Activated CD8-positive, alpha-beta memory T cell treated with anti-CD3 and anti-CD28 coated beads for 36 hours (primary cell): ENCODE results near the gene TRRAP. TPM values are rescaled to one million over a fixed set of nuclear protein-coding genes. Genes with fewer than 3 reads are reported as not detected.

Source experiments
- CTCF ChIA-PET: fragments of 350-600 bp; sonication (Branson Sonifier 250); formaldehyde crosslinking; loops from one replicate; lab custom pipeline; 2021; ENCODE audit warnings: antibody characterized with exemption; lab: Charles Lee
- POLR2A ChIA-PET: fragments of 350-600 bp; sonication (Branson Sonifier 250); formaldehyde crosslinking; loops from one replicate; lab custom pipeline; 2021; ENCODE audit warnings: antibody characterized with exemption; lab: Charles Lee
- total RNA-seq, 2 experiments: library from RNA; stranded (reverse); gene quantifications; one replicate each; pipeline ENCODE4 v1.2.3, GENCODE V29; 2021

TRRAP gene
- total RNA-seq, 2 experiments from 2014 or later, result 47.8 to 49.0 TPM

DNA sequence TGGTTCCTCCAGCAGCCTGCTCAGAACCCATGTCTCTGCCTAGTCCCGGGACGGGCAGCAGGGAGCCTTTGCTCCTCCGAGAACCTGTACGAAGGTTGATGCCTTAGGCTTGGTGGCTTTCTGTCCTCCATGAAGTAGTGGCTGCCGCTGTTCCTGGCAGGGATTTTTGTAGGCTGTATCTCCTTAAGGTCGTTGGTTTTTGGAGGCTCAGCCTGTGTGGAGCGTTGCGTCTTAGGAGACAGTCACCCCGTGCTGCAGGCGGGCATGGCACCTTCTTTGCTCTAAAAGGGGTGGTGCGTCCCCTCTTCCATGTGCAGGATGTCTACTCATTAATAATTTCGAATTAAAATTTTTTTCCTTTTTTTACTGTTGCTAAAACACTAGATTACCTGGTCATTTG is 92.5 kb downstream of the TRRAP start:
- ChIA-PET POLR2A (no interaction called here), CTCF (no interaction called here)

DNA sequence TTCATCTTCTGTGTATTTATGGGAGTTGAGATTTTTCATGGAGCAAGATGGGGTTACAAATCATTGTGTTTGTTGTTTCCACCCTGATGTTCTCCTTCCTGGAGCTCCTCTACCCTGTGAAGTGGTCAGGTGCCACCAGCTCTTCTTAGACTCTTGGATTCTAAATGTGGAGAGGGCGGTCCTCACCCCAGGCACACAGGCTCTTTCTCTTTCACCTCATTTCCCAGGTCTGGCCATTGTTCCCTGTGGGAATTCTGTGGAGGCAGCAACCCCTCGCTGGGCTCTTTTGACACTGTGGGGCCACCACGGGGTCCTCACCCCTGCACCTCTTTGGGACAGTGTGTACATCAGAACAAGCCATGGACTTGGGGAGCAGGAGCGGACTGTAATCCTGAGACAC is 95.9 kb downstream of the TRRAP start:
- POLR2A ChIA-PET, result no interaction called here
- CTCF ChIA-PET, result no interaction called here

DNA sequence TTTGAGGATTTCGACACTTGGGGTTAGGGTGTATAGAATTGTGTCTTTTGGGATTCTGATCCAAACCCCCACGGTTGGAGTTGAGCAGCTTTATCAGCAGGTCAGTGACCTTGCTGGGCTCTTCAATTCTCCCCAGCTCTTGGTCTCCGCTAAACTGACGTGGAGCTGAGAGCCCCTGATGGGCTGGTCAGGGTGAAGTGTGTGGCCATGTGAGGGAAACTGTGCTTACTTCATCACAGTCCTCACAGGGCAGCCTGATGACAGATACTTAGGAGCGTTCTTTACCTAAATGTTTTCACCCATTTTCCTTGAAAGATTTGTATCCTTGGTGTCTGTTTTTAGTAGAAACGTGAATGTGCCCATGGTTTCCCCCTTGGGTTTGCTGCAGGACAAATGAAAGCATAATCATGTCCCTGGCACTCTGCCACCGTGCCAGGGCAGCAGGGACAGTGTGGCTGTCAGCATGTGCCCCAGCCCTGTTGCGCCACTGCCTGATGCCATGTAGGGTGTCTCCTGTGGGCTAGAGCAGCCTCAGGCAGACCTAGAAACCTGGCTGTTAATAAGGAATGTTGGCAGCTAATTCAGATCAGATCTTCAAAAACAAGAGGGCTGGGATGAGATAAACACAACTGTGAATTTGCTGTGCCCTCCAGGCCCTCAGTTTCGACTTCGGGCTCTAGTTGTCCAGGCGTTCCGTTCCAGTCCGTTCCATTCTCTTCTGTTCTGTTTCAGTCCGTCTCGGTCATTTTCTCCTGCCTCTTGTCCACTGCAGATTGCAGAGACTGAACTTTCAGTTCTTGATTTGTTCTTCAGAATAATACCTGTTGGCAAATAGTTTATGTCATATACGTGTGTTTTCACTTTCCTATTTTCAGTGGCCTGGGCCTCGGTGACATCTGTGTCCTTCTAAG is 96.8 kb downstream of the TRRAP start:
- ChIA-PET CTCF (no interaction called here), POLR2A (no interaction called here)

DNA sequence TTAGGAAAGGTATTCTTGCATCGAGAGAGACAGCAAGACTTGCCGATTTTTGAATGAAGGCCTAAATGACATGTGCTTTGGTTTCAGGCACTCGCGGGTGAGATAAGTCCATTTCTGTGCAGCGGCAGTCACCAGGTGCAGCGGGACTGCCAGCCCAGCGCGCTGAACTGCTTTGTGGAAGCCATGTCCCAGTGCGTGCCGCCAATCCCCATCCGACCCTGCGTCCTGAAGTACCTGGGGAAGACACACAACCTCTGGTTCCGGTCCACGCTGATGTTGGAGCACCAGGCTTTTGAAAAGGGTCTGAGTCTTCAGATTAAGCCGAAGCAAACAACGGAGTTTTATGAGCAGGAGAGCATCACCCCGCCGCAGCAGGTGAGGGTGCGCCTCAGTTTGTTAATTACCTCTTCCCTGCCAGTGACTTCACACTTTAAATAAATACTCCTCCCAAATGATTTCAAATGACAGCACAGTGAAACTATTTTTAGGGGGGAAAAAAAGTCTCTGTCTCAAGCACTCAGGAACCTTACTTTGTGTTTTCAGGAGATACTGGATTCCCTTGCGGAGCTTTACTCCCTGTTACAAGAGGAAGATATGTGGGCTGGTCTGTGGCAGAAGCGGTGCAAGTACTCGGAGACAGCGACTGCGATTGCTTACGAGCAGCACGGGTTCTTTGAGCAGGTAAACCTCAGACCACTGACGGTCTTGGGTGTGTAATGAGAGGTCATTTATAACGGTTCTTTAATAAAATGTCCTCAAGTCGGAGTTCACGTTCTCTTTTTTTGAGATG is 98.3 kb downstream of the TRRAP start:
- POLR2A ChIA-PET, result no interaction called here

DNA sequence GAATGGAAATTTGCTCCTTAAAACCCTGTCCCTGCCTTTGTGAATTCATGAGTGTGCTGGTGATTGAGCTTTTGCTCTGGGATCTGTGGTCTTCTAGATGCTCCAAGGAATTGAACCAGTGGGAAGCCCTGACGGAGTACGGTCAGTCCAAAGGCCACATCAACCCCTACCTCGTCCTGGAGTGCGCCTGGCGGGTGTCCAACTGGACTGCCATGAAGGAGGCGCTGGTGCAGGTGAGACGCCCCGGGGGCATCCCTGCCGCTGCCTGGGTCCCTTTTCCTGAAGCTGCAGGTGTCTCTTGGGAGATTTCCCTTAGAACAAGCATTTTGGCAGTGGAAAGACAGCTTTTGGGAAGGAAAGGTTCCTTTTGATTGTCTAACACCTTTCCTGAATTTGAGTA is 100.3 kb downstream of the TRRAP start:
- ChIA-PET CTCF (no interaction called here), POLR2A (no interaction called here)

More for the DNA sequence above, 98.3 kb downstream of the TRRAP start:
- CTCF ChIA-PET, result no interaction called here

DNA sequence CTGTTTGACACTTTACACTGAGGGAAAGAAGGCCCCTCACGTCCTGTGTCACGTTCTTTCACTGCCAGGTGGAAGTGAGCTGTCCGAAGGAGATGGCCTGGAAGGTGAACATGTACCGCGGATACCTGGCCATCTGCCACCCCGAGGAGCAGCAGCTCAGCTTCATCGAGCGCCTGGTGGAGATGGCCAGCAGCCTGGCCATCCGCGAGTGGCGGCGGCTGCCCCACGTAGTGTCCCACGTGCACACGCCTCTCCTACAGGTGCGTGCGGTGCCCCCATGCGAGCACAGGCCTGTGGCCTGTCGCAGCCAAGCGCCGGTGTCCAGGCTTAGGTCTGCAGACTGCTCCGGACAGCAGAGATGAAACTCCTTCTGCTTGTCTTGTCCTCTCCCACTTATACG is 103.4 kb downstream of the TRRAP start:
- CTCF ChIA-PET, result no interaction called here
- POLR2A ChIA-PET, result no interaction called here

DNA sequence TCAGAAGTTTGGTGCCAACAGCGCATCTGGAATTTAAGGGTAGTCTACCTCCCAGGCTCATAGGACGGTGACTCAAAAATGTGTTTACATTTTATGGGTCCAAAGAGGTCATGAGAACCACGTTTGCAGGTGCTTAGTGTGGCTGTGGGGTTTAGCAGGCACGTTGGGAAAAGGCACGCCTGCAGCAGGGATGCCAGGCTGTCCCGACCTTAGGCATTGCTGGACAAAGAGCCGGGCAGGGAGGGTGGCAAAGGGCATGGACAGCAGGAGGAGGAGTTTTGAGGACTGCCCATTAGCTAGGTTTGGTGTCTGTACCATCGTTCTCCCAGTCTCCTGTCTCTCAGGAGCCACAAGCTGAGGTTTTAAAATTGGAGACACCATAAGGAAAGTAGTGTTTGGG is 104.4 kb downstream of the TRRAP start:
- ChIA-PET POLR2A (no interaction called here), CTCF (no interaction called here)

GRCh38 chr7:98984126-98984525 is 105.8 kb downstream of the TRRAP start:
- ChIA-PET POLR2A (no interaction called here), CTCF (no interaction called here)

GRCh38 chr7:98985406-98985805 is 107.1 kb downstream of the TRRAP start:
- ChIA-PET POLR2A (no interaction called here), CTCF (no interaction called here)

GRCh38 chr7:98985945-98986344 is 107.6 kb downstream of the TRRAP start:
- CTCF ChIA-PET, result no interaction called here

DNA sequence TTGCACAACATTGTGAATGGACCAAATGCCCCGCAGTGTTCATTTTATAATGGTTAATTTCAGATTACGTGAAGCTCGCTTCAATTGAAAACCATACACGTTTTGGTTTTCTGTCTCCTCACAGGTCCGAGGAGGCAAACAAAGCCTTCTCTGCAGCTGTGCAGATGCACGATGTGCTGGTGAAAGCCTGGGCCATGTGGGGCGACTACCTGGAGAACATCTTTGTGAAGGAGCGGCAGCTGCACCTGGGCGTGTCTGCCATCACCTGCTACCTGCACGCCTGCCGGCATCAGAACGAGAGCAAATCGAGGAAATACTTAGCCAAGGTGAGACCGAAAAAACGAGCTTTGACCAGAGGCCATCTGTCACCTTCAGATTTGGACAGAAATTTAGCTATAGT is 110.3 kb downstream of the TRRAP start:
- CTCF ChIA-PET, result interaction anchor here (0.5 kb wide), 1 partner anchor 1461 kb away, joined by 3 read pairs; no protein-coding TSS in a partner anchor
- POLR2A ChIA-PET, result interaction anchor here (0.6 kb wide), 1 partner anchor 1089 kb away, joined by 3 read pairs; no protein-coding TSS in a partner anchor

More at GRCh38 chr7:98985945-98986344, 107.6 kb downstream of the TRRAP start:
- POLR2A ChIA-PET, result no interaction called here

DNA sequence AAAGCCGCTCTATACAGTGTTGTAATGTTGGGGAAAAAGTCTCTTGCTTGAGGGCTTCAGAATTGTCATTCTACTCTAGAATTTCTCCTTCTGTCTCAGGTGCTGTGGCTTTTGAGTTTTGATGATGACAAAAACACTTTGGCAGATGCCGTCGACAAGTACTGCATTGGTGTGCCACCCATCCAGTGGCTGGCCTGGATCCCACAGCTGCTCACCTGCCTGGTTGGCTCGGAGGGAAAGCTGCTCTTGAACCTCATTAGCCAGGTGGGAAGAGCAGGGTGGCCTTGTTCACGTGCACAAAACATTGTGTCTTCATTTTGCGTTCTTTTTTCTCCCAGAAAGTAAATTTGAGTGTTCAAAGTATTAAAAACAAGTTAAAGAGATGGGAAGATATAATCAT is 112.0 kb downstream of the TRRAP start:
- POLR2A ChIA-PET, result no interaction called here
- CTCF ChIA-PET, result no interaction called here

- ChIA-PET CTCF (no interaction called here), POLR2A (no interaction called here)
Measured at GRCh38 chr7:98991141-98991540, 112.8 kb downstream of the TRRAP start.

DNA sequence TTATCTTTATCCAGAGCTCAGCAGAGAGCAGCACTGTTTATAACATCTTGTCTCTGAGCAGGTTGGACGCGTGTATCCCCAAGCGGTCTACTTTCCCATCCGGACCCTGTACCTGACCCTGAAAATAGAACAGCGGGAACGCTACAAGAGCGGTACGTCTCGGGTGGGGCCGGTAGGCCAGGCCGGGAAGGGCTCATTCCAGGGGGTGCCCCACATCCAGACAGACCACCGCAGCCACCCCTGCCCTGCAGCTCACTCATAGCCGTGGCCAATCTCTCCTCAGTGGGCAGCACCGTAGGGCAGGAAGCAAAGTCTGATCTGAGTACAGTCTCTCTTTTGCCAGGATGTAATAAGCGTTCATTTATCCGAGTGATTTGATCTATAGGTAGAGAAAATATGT is 113.7 kb downstream of the TRRAP start:
- ChIA-PET POLR2A (no interaction called here), CTCF (no interaction called here)

DNA sequence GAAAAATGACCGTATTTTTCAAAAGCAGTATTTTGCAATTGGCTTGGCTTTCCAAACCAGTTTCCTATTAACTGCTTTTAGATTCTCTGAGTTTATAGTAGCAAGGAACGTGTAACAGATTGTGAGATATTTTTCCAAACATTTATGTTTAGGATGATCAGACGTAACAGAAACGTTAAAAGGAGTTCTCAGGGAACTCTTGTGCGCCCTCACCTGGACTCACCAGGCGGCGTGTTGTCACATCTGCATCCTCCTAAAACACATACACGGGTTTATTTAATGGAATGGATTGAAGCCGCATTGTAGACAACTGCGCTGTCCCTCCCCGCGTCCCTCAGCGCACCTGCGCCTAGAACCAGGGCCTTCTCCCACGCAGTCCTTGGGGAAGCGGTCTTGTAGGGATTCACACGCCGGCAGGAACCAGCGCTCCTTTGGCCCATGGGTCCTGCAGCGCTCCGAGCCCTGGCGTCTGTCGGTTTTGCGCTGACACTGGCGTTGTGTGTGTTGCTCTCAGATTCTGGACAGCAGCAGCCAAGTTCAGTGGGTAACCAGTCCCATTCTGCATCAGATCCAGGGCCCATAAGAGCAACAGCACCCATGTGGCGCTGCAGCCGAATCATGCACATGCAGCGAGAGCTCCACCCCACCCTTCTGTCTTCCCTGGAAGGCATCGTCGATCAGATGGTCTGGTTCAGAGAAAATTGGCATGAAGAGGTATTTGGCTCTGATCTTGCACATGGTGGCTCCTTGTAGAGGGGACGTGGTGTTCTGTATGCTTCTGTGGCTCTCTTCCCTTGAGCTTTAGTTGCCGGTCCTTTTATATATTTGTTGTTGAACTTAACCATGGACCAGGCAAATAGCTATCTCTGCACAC is 114.9 kb downstream of the TRRAP start:
- POLR2A ChIA-PET, result no interaction called here

DNA sequence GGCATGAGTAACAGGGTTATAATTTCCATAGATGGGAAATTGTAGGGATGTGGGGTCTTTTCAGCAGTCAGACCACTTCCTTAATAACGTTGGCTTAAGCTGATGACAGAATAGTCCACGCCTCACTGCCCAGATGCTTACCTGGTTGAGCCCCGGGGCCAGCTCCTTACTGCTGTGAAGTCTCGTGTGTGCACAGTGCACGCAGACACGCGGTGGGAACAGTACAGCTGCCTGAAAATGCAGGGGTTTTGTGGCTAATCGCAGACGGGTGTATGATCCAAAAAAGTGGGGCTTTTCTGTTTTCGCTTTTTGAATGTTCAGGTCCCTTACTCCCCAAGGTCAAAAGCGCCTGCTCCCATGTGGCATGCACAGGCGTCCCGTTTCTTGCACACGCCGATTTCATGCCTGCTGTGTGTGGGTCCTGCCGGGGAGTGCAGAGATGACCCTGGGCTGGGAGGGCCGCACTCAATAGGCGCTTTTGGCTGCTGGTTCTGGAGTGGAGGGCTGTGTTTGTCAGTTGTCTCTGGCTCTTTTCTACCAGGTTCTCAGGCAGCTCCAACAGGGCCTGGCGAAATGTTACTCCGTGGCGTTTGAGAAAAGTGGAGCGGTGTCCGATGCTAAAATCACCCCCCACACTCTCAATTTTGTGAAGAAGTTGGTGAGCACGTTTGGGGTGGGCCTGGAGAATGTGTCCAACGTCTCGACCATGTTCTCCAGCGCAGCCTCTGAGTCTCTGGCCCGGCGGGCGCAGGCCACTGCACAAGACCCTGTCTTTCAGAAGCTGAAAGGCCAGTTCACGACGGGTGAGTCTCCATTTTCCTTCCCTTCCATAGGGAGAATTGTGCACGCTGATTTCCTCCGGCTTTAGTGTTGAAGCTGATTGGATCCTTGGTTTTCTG is 116.0 kb downstream of the TRRAP start:
- CTCF ChIA-PET, result no interaction called here
- POLR2A ChIA-PET, result interaction anchor here (0.5 kb wide), 1 partner anchor 1895 kb away, joined by 5 read pairs; no protein-coding TSS in a partner anchor

More for the DNA sequence above, 114.9 kb downstream of the TRRAP start:
- CTCF ChIA-PET, result no interaction called here

DNA sequence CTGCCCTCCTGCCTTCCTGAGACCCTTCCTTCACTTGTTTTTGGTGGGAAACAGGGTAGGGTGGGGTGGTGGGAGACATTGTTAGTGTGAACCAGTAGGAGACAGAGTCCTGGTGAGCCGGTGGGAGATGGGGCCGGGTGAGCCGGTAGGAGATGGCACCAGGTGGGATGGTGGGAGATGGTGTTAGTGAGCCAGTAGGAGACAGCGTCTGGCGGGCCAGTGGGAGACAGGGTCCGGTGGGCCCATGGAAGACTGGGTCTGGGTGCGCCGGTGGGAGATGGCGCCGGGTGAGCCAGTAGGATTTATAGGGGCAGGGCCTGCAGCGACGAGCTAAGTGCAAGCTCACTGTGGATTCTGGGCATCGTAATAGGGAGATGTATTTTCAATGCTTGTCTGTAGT is 116.8 kb downstream of the TRRAP start:
- POLR2A ChIA-PET, result no interaction called here
- CTCF ChIA-PET, result no interaction called here

DNA sequence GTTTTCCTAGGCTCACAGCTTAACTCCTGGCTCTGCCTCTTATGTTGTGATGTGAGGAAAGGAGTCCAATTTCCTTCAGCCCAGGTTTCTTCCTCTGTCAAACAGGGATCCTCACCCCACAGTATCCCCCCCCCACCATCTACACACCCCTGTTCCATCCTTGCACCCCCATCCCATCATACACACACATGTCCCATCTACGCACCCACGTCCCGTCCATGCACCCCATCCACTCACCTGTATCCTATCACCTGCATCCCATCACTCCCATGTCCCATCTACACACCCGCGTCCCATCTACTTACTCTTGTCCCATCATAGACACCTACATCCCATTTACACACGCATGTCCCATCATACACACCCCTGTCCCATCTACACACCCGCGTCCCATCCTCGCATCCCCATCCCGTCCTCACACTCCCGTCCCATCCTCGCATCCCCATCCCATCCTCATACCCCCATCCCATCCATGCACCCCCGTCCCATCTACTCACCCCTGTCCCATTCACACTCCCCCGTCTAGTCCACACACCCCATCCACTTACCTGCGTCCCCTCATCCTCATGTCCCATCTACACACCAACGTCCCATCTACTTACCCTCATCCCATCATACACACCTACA is 117.3 kb downstream of the TRRAP start:
- POLR2A ChIA-PET, result no interaction called here
- CTCF ChIA-PET, result no interaction called here
